K562 (cell line): ENCODE data around the gene CAPN3. TPM values are rescaled to one million over a fixed set of nuclear protein-coding genes. Genes with fewer than 3 reads are reported as not detected.

Experiments used
- ATAC-seq: fragments of 200-7000 bp; cut with Tn5 transposase; 3 replicates; pipeline ENCODE4 v1.9.1; 2020; ENCODE audit warnings: moderate library complexity
- BruUV-seq: library from RNA; stranded (reverse); fragments of 400-500 nt; replicated peaks from 2 replicates; lab custom pipeline; 2021; lab: Mats Ljungman, UMichigan
- CTCF ChIA-PET: fragments of 300-600 bp; formaldehyde crosslinking; extraction: SDS; loops from one replicate; lab custom pipeline; 2021; ENCODE audit warnings: low intra/inter-chr PET ratio; lab: Yijun Ruan, JAX
- POLR2A ChIA-PET: fragments of 300-600, 350-650 bp; sonication (Branson Sonifier 250); formaldehyde crosslinking; extraction: SDS; loops from one replicate; lab custom pipeline; 2021; ENCODE audit warnings: antibody characterized with exemption, inconsistent platforms; lab: Yijun Ruan, JAX
- DNase-seq, 4 experiments: peaks; one replicate each; pipeline versions ENCODE4 v3.0.0 to v3.0.0-alpha.2; 2011 to 2018; ENCODE audit warnings: low spot score in 3 of 4, mixed read lengths in 3 of 4; ENCODE audit errors: extremely low read depth in 1 of 4
- FAIRE-seq: peaks from 2 replicates; lab custom pipeline; 2011; peaks lifted over from hg19 to GRCh38; lab: Jason Lieb, UNC
- H2AFZ ChIP-seq: 2 replicates; pipeline ENCODE4 v1.6.0; 2011; ENCODE audit warnings: low read depth, low read length, control low read depth, inconsistent platforms
- H3K27ac ChIP-seq: fragments of 200-600 bp; 3 replicates; pipeline ENCODE4 v1.8.0; 2011; ENCODE audit warnings: low read depth, mild to moderate bottlenecking, control low read depth, inconsistent platforms, low read length, moderate library complexity, mixed read lengths; ENCODE audit errors: extremely low read depth
- H3K27me3 ChIP-seq, 2 experiments: fragments of 300-600 bp in 1 of 2; 2 replicates in 1 of 2; 3 replicates in 1 of 2; pipeline versions ENCODE4 v1.6.0 to v1.8.0; 2011; ENCODE audit warnings: inconsistent platforms in 2 of 2, low read length in 2 of 2, mild to moderate bottlenecking in 1 of 2, mixed read lengths in 1 of 2, moderate library complexity in 1 of 2; ENCODE audit not compliant: control insufficient read depth in 2 of 2, insufficient read depth in 2 of 2
- H3K36me3 ChIP-seq: fragments of 300-600 bp; 3 replicates; pipeline ENCODE4 v1.8.0; 2011; ENCODE audit warnings: mild to moderate bottlenecking, low read length, inconsistent platforms; ENCODE audit not compliant: control insufficient read depth, insufficient read depth
- H3K4me1 ChIP-seq, 2 experiments: fragments of 200-600 bp in 1 of 2; replicated peaks in 1 of 2; 2 replicates in 1 of 2; 3 replicates in 1 of 2; pipeline versions ENCODE4 v1.5.1 to v1.8.0; 2011; ENCODE audit warnings: inconsistent platforms in 2 of 2, low read length in 2 of 2, mild to moderate bottlenecking in 1 of 2, mixed read lengths in 1 of 2, moderate library complexity in 1 of 2; ENCODE audit not compliant: control insufficient read depth in 2 of 2, insufficient read depth in 2 of 2
- H3K4me2 ChIP-seq: 2 replicates; pipeline ENCODE4 v1.6.1; 2011; ENCODE audit warnings: low read length, control low read depth, inconsistent platforms, mixed read lengths; ENCODE audit not compliant: insufficient read depth
- H3K4me3 ChIP-seq: fragments of 200-600 bp; sonication (generic), shearing (Covaris generic); 2 replicates; pipeline ENCODE4 v1.5.1; 2016; ENCODE audit warnings: control low read depth, inconsistent platforms
- H3K79me2 ChIP-seq: fragments of 200-600 bp; 3 replicates; pipeline ENCODE4 v1.8.0; 2011; ENCODE audit warnings: low read length, inconsistent platforms; ENCODE audit not compliant: control insufficient read depth, insufficient read depth
- H3K9ac ChIP-seq, 2 experiments: 2 replicates each; pipeline versions ENCODE4 v1.6.0 to v1.6.1; 2011; ENCODE audit warnings: low read depth in 2 of 2, low read length in 2 of 2, control low read depth in 1 of 2, inconsistent platforms in 1 of 2, mild to moderate bottlenecking in 1 of 2, mixed read lengths in 1 of 2; ENCODE audit not compliant: insufficient read depth in 1 of 2
- H3K9me1 ChIP-seq: one replicate; pipeline ENCODE4 v1.6.0; 2011; ENCODE audit warnings: inconsistent platforms, mild to moderate bottlenecking, low read length, moderate library complexity; ENCODE audit not compliant: control insufficient read depth, insufficient read depth
- H3K9me3 ChIP-seq: replicated peaks from 2 replicates; pipeline ENCODE4 v1.5.1; 2011; ENCODE audit warnings: low read depth, low read length, inconsistent platforms; ENCODE audit not compliant: control insufficient read depth, insufficient read depth
- H4K20me1 ChIP-seq: replicated peaks from 2 replicates; pipeline ENCODE4 v1.6.1; 2011; ENCODE audit warnings: low read length, inconsistent platforms, mixed read lengths; ENCODE audit not compliant: control insufficient read depth, insufficient read depth
- ARID4B ChIP-seq: sonication (generic); formaldehyde crosslinking; IDR thresholded peaks from 2 replicates; pipeline ENCODE4 v1.8.0; 2022; ENCODE audit warnings: mild to moderate bottlenecking, missing genetic modification reagents
- MCM2 ChIP-seq: fragments of 450-650 bp; IDR thresholded peaks from 2 replicates; pipeline ENCODE4 v1.6.1; 2017; ENCODE audit warnings: low read depth, mild to moderate bottlenecking
- MCM7 ChIP-seq, 2 experiments: fragments of 450-650 bp; IDR thresholded peaks; 2 replicates each; pipeline ENCODE4 v1.6.1; 2016 to 2018
- RBFOX2 ChIP-seq: fragments of 200-400 bp; formaldehyde crosslinking; IDR thresholded peaks from 2 replicates; pipeline ENCODE4 v1.6.1; 2017; ENCODE audit warnings: low read depth, mild to moderate bottlenecking, low read length, moderate library complexity
- SREBF1 ChIP-seq: fragments of 150-350 bp; IDR thresholded peaks from 2 replicates; pipeline ENCODE4 v1.6.1; 2014; ENCODE audit warnings: antibody characterized with exemption, low read depth, low read length, borderline replicate concordance
- ZNF41 ChIP-seq: fragments of 250-450 bp; sonication (Bioruptor Pico); conservative IDR thresholded peaks from 2 replicates; pipeline ENCODE4 v1.4.0; 2020; ENCODE audit warnings: mild to moderate bottlenecking
- ZNF655 ChIP-seq: fragments of 250-450 bp; sonication (Bioruptor Pico); IDR thresholded peaks from 2 replicates; pipeline ENCODE4 v1.5.0; 2021
- WGBS: fragments of 100-300 bp; shearing (Covaris generic); methylation state at CpG from one replicate; pipeline ENCODE4 v1.1.6; 2016; ENCODE audit warnings: low coverage, mixed read lengths; ENCODE audit not compliant: insufficient coverage; ENCODE audit errors: missing lambda C conversion rate; 5-methylcytosine and 5-hydroxymethylcytosine counted together
- in situ Hi-C: fragments of 300-500 bp; cut with MboI; formaldehyde crosslinking; loops from 4 replicates; pipeline ENCODE4 v1.15.0; 2018; ENCODE audit warnings: inconsistent platforms, mixed read lengths
- intact Hi-C: fragments of 100-400 bp; cut with micrococcal nuclease; formaldehyde crosslinking; loops from 2 replicates; pipeline ENCODE4 v1.14.2; 2022
- polyA plus RNA-seq, 8 experiments: library from polyadenylated mRNA; depleted of rRNA in 4 of 8; stranded (reverse) in 5 of 8; unstranded in 3 of 8; fragments of >200 nt; fragmentation: Nextera tagmentation in 2 of 8; fragmentation: Illumina TruSeq in 1 of 8; extraction: Ambion mirVana in 2 of 8; extraction: Trizol in 1 of 8; gene quantifications; 2 replicates each; pipeline versions ENCODE4 v1.2.1 to v1.2.3, GENCODE V29; 2011 to 2014; ENCODE audit warnings: inconsistent platforms in 1 of 8, missing spikeins in 1 of 8
- total RNA-seq, 7 experiments: library from RNA; depleted of rRNA in 6 of 7; stranded (reverse); fragments of >200 nt in 6 of 7; fragmentation: Illumina TruSeq in 2 of 7; extraction: Trizol in 2 of 7; gene quantifications; 2 replicates each; pipeline versions ENCODE4 v1.2.1 to v1.2.3, GENCODE V29; 2011 to 2021; ENCODE audit warnings: low replicate concordance in 1 of 7

The CAPN3 gene
- total and polyA plus RNA-seq, 9 of the 15 experiments (the other 6 are each of a cell fraction or from before 2014, with no cell fraction given): 0.03 to 0.34 (median 0.20) TPM; not detected in 2

- H3K27me3 ChIP-seq: peaks cover 0 to 6% of the 10 kb centered on the region in 2 experiments; a peak in 2 of 5 replicates
- H3K27ac ChIP-seq: no peak overlapping the region
- no peak overlapping the region for H2AFZ ChIP-seq
- no peaks in the 10 kb centered on the region for H3K9me1 ChIP-seq
- no peak for DNase-seq
- no TSS peak for BruUV-seq
- H3K9me3 ChIP-seq: no peaks in the 10 kb centered on the region
- ChIA-PET POLR2A (interaction anchor here (0.8 to 1.6 kb wide), 2 partner anchors 9 to 41 kb away, joined by 3 to 5 read pairs; no protein-coding TSS in a partner anchor), CTCF (no interaction called here)
- H3K4me2 ChIP-seq: no peak overlapping the region
- no peak for FAIRE-seq
- H4K20me1 ChIP-seq: no peaks in the 10 kb centered on the region
- no peak overlapping the region for H3K9ac ChIP-seq
- H3K36me3 ChIP-seq: no peaks in the 10 kb centered on the region
- H3K4me1 ChIP-seq: peaks cover 11 to 13% of the 10 kb centered on the region in 2 experiments; a peak in 4 of 5 replicates
- in situ Hi-C loops (loop anchor here (10.0 kb wide), 1 partner anchor 240 kb away; no protein-coding TSS in a partner anchor), intact Hi-C loops (loop anchor here (10.0 kb wide), 1 partner anchor 320 kb away; no protein-coding TSS in a partner anchor)
- ATAC-seq: no peak
- no peak for TF ChIP-seq MCM2
- TF ChIP-seq SREBF1: no peak
- TF ChIP-seq RBFOX2: no peak
- no peak for TF ChIP-seq MCM7 (IDR thresholded peaks at IDR 0.05)
- TF ChIP-seq ZNF655 (CRISPR knock-in tag): no peak
- TF ChIP-seq ARID4B (CRISPR knock-in tag): no peak
- no peak for TF ChIP-seq ZNF41 (CRISPR knock-in tag)
- no peak overlapping the region for H3K4me3 ChIP-seq
- H3K79me2 ChIP-seq: no peaks in the 10 kb centered on the region
- WGBS: 6% methylated on average over 4 of the region's 4 CpGs
Observed at GRCh38 chr15:42384597-42384996, 25.3 kb downstream of the CAPN3 start.
